SK-N-MC (cell line): ENCODE data around the gene CER1.

Source experiments
- EZH2 ChIP-seq: fragments of 200-600 bp; sonication (generic); IDR thresholded peaks from one replicate; pipeline ENCODE4 v1.6.1; 2017; ENCODE audit warnings: antibody characterized with exemption
- FOXP2 ChIP-seq: optimal IDR thresholded peaks from 2 replicates; pipeline ENCODE3; 2011; ENCODE audit warnings: mild to moderate bottlenecking, moderate library complexity; ENCODE audit not compliant: insufficient read depth; ENCODE audit errors: extremely low read length, control extremely low read depth
- POLR2AphosphoS5 ChIP-seq: IDR thresholded peaks from 2 replicates; pipeline ENCODE4 v1.6.1; 2012; ENCODE audit warnings: mild to moderate bottlenecking, low read depth, low read length, borderline replicate concordance

GRCh38 chr9:14770592-14770991 lies 48.1 kb upstream of the CER1 start:
- no peak for TF ChIP-seq POLR2AphosphoS5
- no peak for TF ChIP-seq FOXP2
- TF ChIP-seq EZH2 = no peak
